Epithelial cell of esophagus (primary cell): ENCODE results near the gene VPS51.

Experiments
- DNase-seq: peaks from one replicate; pipeline ENCODE4 v3.0.0; 2010; ENCODE audit warnings: low read depth
- H3K4me3 ChIP-seq: 2 replicates; pipeline ENCODE4 v1.5.1; 2011; ENCODE audit warnings: mild to moderate bottlenecking, low read length, control low read depth
- CTCF ChIP-seq: IDR thresholded peaks from 2 replicates; pipeline ENCODE4 v1.5.1; 2011; ENCODE audit warnings: low read depth, mild to moderate bottlenecking, low read length, control low read depth, inconsistent platforms; ENCODE audit not compliant: insufficient read depth; ENCODE audit errors: missing control alignments

The VPS51 gene

GRCh38 chr11:65095974-65096806 is at the start of gene VPS51:
VPS51 (plus strand) TSS chr11:65096214; CDS start chr11:65096251, 37 bp downstream.
- H3K4me3 ChIP-seq, result peak within 1 kb of the TSS; percentile 81
- peak; percentile 93 for DNase-seq
- TF ChIP-seq CTCF, result no peak

DNA sequence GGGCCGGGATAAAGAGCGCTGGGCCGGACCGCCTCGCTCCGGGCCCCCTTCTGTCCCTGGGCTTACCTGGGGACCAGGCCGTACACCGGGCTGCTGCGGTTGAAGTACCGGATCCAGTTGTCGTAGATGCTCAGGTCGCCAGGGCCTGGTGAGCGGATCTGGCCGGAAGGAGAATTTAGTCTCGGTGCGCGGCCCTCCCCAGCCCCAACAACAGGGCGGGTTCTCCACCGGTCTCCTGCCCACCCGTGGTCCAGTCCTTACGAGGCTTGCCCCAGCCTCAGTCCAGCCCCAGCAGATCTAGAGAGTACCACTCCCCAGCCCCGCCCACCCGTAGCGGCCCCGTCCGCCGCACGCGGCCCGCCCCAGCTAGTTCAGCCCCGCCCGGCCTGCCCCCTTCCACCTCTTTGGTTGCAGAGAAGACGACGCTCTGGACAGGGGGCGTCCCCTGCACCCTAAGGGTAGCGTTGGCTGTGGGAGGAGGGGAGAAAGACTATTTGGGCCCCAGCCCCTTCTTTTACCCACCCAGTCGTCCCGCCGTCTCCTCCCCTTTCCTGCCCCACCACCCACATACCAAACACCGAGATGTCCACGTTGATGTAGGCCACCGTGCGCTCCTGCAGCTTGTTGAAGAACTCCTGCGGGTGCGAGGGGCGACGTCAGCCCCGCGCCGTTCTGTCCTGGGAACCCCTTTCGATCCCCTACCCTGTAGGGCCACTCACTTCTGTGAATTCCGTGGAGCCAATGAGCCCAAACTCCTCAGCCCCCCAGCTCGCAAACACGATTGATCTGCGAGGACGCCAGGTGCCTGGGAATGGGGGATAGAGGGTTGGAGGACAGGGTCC is 48.2 kb upstream of the VPS51 start:
- DNase-seq, result no peak
- peak overlapping the region; percentile 35 for H3K4me3 ChIP-seq
- no peak for TF ChIP-seq CTCF

GRCh38 chr11:65051398-65051858 is 44.6 kb upstream of the VPS51 start:
- no peak overlapping the region for H3K4me3 ChIP-seq
- no peak for DNase-seq
- TF ChIP-seq CTCF, result no peak

- no peak for TF ChIP-seq CTCF
- H3K4me3 ChIP-seq, result no peak overlapping the region
- DNase-seq, result no peak
Measured at GRCh38 chr11:65053827-65054508, 42.0 kb upstream of the VPS51 start.

DNA sequence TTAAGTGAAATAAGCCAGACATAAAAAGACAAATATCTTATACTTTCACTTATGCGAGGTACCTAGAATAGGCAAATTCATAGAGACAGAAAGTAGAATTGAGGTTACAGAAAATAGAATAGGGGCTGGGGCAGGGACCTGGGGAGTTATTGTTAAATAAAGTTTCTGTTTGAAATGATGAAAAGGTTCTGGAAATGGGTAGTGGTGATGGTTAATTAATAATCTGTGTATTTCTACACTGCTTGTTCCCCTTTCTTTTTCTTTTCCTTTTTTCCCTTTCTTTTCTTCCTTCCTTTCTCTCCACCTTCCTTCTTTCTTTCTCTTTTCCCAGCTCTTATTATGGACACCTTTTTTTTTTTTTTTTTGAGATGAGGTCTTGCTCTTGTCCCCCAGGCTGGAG is 40.5 kb upstream of the VPS51 start:
- no peak for TF ChIP-seq CTCF
- no peak for DNase-seq
- no peak overlapping the region for H3K4me3 ChIP-seq

DNA sequence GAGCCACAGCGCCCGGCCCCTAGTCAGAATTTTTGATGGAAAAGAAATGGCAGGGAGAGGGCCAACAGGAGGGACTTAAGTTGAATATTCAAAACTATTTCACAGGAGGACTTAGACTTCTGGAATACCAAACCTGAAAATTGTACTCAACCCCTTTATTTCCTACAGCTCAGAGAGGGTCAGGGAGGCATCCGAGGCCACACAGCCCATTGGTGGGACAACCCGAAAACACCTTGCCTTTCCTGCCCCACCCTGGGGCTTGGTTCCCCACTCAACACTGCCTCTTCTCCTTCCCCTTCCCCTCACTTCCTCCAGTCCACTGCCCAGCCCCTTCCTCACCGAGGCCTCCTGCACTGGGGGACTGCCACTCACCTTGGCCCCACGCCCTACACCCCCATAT is 39.0 kb upstream of the VPS51 start:
- DNase-seq, result no peak

More for the DNA sequence above, 39.0 kb upstream of the VPS51 start:
- no peak for TF ChIP-seq CTCF
- no peak overlapping the region for H3K4me3 ChIP-seq
